ENCODE data around the gene TSPAN10.

TSPAN10 gene

GRCh38 chr17:81635973-81636504 lies 957 bp upstream of the TSPAN10 start:
- peak; percentile 41 for DNase-seq

- DNase-seq = no peak
Observed at GRCh38 chr17:81638683-81639082, 1.7 kb downstream of the TSPAN10 start.

- DNase-seq = no peak
Observed at GRCh38 chr17:81640011-81640410, 3.0 kb downstream of the TSPAN10 start.

- no peak for DNase-seq
Observed at GRCh38 chr17:81641825-81642489, 5.0 kb downstream of the TSPAN10 start.

GRCh38 chr17:81644496-81644895 lies 7.5 kb downstream of the TSPAN10 start:
- no peak for DNase-seq

GRCh38 chr17:81644976-81645952 lies 8.3 kb downstream of the TSPAN10 start:
- no peak for DNase-seq

GRCh38 chr17:81646869-81647600 lies 10.0 kb downstream of the TSPAN10 start:
- DNase-seq = no peak

GRCh38 chr17:81647640-81648012 lies 10.6 kb downstream of the TSPAN10 start:
- no peak for DNase-seq

GRCh38 chr17:81648013-81648706 lies 11.2 kb downstream of the TSPAN10 start:
- no peak for DNase-seq

- DNase-seq = no peak
Observed at GRCh38 chr17:81648707-81649085, 11.7 kb downstream of the TSPAN10 start.

- no peak for DNase-seq
Observed at GRCh38 chr17:81650951-81651350, 14.0 kb downstream of the TSPAN10 start.

- DNase-seq = no peak
Observed at GRCh38 chr17:81651692-81652091, 14.7 kb downstream of the TSPAN10 start.

- DNase-seq = no peak
Observed at GRCh38 chr17:81652906-81653771, 16.1 kb downstream of the TSPAN10 start.

- peak; percentile 18 for DNase-seq
Observed at GRCh38 chr17:81655378-81656117, 18.6 kb downstream of the TSPAN10 start.

GRCh38 chr17:81656118-81656743 lies 19.2 kb downstream of the TSPAN10 start, which contains the start of gene PDE6G:
Gene PDE6G, minus strand, starts transcription at chr17:81656542. Its CDS starts 3,237 bp downstream, at chr17:81653305.
- DNase-seq = no peak

GRCh38 chr17:81656835-81657234 lies 19.8 kb downstream of the TSPAN10 start:
- DNase-seq = no peak

GRCh38 chr17:81659038-81659437 lies 22.0 kb downstream of the TSPAN10 start:
- DNase-seq = no peak

- no peak for DNase-seq
Observed at GRCh38 chr17:81660441-81660840, 23.4 kb downstream of the TSPAN10 start.

GRCh38 chr17:81662002-81662401 lies 25.0 kb downstream of the TSPAN10 start:
- DNase-seq = no peak

GRCh38 chr17:81664051-81664470 lies 27.1 kb downstream of the TSPAN10 start:
- DNase-seq = no peak

All from suppressor macrophage treated with lipopolysaccharide for 4 hours (primary cell).